ENCODE results near the gene NTHL1.

Gene NTHL1

GRCh38 chr16:2087748-2088631, 40.4 kb upstream of the NTHL1 start:
- Histone ChIP-seq H3K36me3 (ENCODE audit: insufficient read depth, low read length) (no peaks in the 10 kb centered on the region; the same call in 1 of the 2 replicates), H3K9me3 (ENCODE audit: control insufficient read depth, insufficient read depth, low read length) (no peaks in the 10 kb centered on the region), H3K9ac (ENCODE audit: low read depth, low read length) (no peak overlapping the region), H3K4me1 (ENCODE audit: insufficient read depth, low read length) (no peaks in the 10 kb centered on the region; the same call in 1 of the 2 replicates)

- Histone ChIP-seq H3K36me3 (ENCODE audit: insufficient read depth, low read length) (no peaks in the 10 kb centered on the region; the same call in 1 of the 2 replicates), H3K4me1 (ENCODE audit: insufficient read depth, low read length) (no peaks in the 10 kb centered on the region; the same call in 1 of the 2 replicates), H3K9me3 (ENCODE audit: control insufficient read depth, insufficient read depth, low read length) (no peaks in the 10 kb centered on the region), H3K9ac (ENCODE audit: low read depth, low read length) (no peak overlapping the region)
Measured at GRCh38 chr16:2086812-2087747, 39.4 kb upstream of the NTHL1 start.

DNA sequence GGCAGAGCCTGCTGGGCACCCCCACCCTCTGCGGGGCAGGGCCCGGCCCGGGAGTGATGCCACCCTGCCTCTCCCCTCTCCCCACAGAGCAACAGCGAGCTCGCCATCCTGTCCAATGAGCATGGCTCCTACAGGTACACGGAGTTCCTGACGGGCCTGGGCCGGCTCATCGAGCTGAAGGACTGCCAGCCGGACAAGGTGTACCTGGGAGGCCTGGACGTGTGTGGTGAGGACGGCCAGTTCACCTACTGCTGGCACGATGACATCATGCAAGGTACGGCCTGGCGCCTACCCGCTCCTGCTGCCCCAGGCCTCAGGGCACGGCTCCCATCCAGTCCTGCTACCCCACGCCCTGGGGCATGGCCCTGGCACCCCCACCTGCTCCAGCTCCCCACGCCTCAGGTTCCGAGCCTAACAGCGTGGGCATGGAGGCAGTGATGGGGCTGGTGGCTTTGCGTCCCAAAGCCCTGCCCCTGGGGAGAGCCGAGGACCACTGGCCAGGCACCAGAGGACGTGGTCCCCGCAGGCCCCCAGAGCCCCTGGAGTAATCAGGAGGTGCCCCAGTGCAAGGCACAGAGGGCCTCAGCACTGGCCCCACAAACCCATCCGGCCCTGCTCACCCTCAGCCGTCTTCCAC, 38.6 kb upstream of the NTHL1 start:
- Histone ChIP-seq H3K4me1 (ENCODE audit: insufficient read depth, low read length) (no peaks in the 10 kb centered on the region), H3K9me3 (ENCODE audit: control insufficient read depth, insufficient read depth, low read length) (no peaks in the 10 kb centered on the region), H3K9ac (ENCODE audit: low read depth, low read length) (no peak overlapping the region), H3K36me3 (ENCODE audit: insufficient read depth, low read length) (no peaks in the 10 kb centered on the region; the same call in 1 of the 2 replicates)

GRCh38 chr16:2085669-2086068, 38.0 kb upstream of the NTHL1 start:
- Histone ChIP-seq H3K9ac (ENCODE audit: low read depth, low read length) (no peak overlapping the region), H3K36me3 (ENCODE audit: insufficient read depth, low read length) (no peaks in the 10 kb centered on the region; the same call in 1 of the 2 replicates), H3K4me1 (ENCODE audit: insufficient read depth, low read length) (no peaks in the 10 kb centered on the region)

GRCh38 chr16:2084895-2085625, 37.4 kb upstream of the NTHL1 start:
- no peaks in the 10 kb centered on the region; the same call in 1 of the 2 replicates for H3K36me3 ChIP-seq (ENCODE audit: insufficient read depth, low read length)
- no peaks in the 10 kb centered on the region for H3K4me1 ChIP-seq (ENCODE audit: insufficient read depth, low read length)
- no peak overlapping the region for H3K9ac ChIP-seq (ENCODE audit: low read depth, low read length)

More at GRCh38 chr16:2085669-2086068, 38.0 kb upstream of the NTHL1 start:
- H3K9me3 ChIP-seq (ENCODE audit: control insufficient read depth, insufficient read depth, low read length), result no peaks in the 10 kb centered on the region

GRCh38 chr16:2083876-2084780, 36.5 kb upstream of the NTHL1 start:
- Histone ChIP-seq H3K9ac (ENCODE audit: low read depth, low read length) (no peak overlapping the region), H3K4me1 (ENCODE audit: insufficient read depth, low read length) (no peaks in the 10 kb centered on the region), H3K36me3 (ENCODE audit: insufficient read depth, low read length) (no peaks in the 10 kb centered on the region; the same call in 1 of the 2 replicates), H3K9me3 (ENCODE audit: control insufficient read depth, insufficient read depth, low read length) (no peaks in the 10 kb centered on the region)

More at GRCh38 chr16:2084895-2085625, 37.4 kb upstream of the NTHL1 start:
- no peaks in the 10 kb centered on the region for H3K9me3 ChIP-seq (ENCODE audit: control insufficient read depth, insufficient read depth, low read length)

DNA sequence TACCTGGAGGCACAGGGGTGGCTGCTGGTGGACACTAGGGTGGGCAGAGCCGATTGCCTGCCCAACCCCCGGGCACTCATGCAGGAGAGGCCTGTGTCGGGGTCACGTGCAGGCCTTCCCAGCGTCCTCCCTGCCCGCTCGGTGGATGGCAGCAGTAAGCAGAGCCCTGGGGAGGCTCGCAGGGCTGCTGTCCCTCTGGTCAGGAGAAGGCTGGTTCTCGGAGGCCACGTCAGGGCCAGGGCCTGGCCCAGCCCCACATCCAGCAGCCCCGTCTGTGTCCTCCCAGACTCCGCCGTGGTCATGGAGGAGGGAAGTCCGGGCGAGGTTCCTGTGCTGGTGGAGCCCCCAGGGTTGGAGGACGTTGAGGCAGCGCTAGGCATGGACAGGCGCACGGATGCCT, 35.8 kb upstream of the NTHL1 start:
- Histone ChIP-seq H3K9me3 (ENCODE audit: control insufficient read depth, insufficient read depth, low read length) (no peaks in the 10 kb centered on the region), H3K9ac (ENCODE audit: low read depth, low read length) (no peak overlapping the region), H3K4me1 (ENCODE audit: insufficient read depth, low read length) (no peaks in the 10 kb centered on the region), H3K36me3 (ENCODE audit: insufficient read depth, low read length) (no peaks in the 10 kb centered on the region)

DNA sequence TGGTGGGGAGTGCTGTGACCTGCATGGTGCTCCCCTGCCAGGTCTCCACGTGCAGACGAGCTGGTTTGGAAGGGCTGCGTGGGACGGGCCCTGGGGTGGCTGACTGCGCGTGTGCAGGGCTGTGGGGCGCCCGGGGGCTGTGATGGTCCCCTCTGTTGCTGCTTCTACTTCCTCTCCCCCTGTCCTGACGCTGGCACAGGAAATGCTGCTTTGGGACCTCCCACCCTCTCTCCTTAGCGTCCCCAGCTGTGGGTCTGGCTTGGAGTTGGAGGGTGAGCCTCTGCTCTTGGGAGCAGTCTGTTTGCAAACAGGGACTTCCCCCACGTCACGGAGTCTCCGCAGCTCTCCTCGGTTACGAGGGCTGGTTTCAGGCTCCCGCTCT, 35.3 kb upstream of the NTHL1 start:
- no peaks in the 10 kb centered on the region for H3K36me3 ChIP-seq (ENCODE audit: insufficient read depth, low read length)
- H3K9ac ChIP-seq (ENCODE audit: low read depth, low read length), result no peak overlapping the region
- H3K9me3 ChIP-seq (ENCODE audit: control insufficient read depth, insufficient read depth, low read length), result no peaks in the 10 kb centered on the region
- H3K4me1 ChIP-seq (ENCODE audit: insufficient read depth, low read length), result no peaks in the 10 kb centered on the region

DNA sequence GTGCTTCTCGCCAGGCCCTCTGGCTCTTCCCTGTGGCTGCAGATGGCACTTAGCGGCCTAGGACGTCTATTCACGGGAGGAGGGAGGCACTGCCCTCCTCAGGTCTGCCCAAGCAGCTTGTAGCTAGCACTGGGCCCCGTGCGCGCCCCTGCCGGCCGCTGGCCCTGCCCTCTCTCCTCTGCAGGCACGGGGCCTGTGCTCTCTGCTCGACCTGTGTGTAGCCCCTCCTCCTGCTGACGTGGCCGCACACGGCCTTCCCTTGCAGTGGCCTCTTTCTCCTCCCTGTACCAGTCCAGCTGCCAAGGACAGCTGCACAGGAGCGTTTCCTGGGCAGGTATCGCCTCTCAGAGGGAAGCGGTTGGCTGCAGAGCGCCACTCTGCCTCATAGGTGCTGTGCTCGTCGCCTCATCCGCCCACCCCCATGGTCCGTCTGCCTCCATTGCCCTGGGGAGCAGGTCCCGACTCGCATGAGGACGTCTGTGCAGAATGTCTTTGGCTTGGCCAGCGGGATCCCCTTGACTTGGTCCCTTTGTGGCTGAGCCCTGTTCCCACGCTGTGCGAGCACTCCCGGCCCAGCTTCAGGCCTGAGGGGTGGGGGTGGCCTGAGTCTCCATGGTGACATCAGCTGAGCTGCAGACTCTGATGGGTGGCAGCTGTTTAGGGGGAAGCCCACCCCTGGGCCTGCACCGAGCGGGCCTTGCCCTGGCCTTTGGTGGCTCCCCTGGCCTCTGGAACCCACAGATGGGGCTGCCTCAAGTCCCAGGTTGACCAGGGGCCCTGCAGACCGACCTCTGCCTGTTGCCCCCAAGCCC, 34.7 kb upstream of the NTHL1 start:
- Histone ChIP-seq H3K9me3 (ENCODE audit: control insufficient read depth, insufficient read depth, low read length) (no peaks in the 10 kb centered on the region), H3K9ac (ENCODE audit: low read depth, low read length) (no peak overlapping the region), H3K4me1 (ENCODE audit: insufficient read depth, low read length) (no peaks in the 10 kb centered on the region), H3K36me3 (ENCODE audit: insufficient read depth, low read length) (peaks cover 3% of the 10 kb centered on the region; the same call in 1 of the 2 replicates)

GRCh38 chr16:2081201-2082084, 33.8 kb upstream of the NTHL1 start:
- no peaks in the 10 kb centered on the region for H3K9me3 ChIP-seq (ENCODE audit: control insufficient read depth, insufficient read depth, low read length)
- H3K9ac ChIP-seq (ENCODE audit: low read depth, low read length), result no peak overlapping the region
- no peaks in the 10 kb centered on the region for H3K4me1 ChIP-seq (ENCODE audit: insufficient read depth, low read length)
- H3K36me3 ChIP-seq (ENCODE audit: insufficient read depth, low read length), result peaks cover 4% of the 10 kb centered on the region; the same call in 1 of the 2 replicates

- peaks cover 4% of the 10 kb centered on the region for H3K36me3 ChIP-seq (ENCODE audit: insufficient read depth, low read length)
- H3K9ac ChIP-seq (ENCODE audit: low read depth, low read length), result no peak overlapping the region
- no peaks in the 10 kb centered on the region for H3K4me1 ChIP-seq (ENCODE audit: insufficient read depth, low read length)
- H3K9me3 ChIP-seq (ENCODE audit: control insufficient read depth, insufficient read depth, low read length), result no peaks in the 10 kb centered on the region
Measured at GRCh38 chr16:2079991-2080390, 32.4 kb upstream of the NTHL1 start.

All from ES-I3 (cell line).